Measurements from ENCODE around the gene ZNRF4.

ZNRF4 gene

GRCh38 chr19:5434351-5434917 is 20.8 kb upstream of the ZNRF4 start:
- no peaks in the 10 kb centered on the region for H3K36me3 ChIP-seq (ENCODE audit: insufficient read depth, low read length)
- no peak overlapping the region for H3K4me3 ChIP-seq (ENCODE audit: low read length, poor library complexity, severe bottlenecking)
- no peaks in the 10 kb centered on the region for H3K79me2 ChIP-seq (ENCODE audit: insufficient read depth, low read length)
- no peaks in the 10 kb centered on the region for H3K9me2 ChIP-seq (replicated peaks; ENCODE audit: low read depth, low read length)
- no peak overlapping the region for H2AFZ ChIP-seq (ENCODE audit: low read length)
- H3F3A ChIP-seq (ENCODE audit: low read depth), result no peaks in the 10 kb centered on the region
- no peaks in the 10 kb centered on the region for H3K9me3 ChIP-seq (ENCODE audit: insufficient read depth, low read depth, low read length)
- no peaks in the 10 kb centered on the region for H3K4me1 ChIP-seq (ENCODE audit: insufficient read depth, low read length, poor library complexity, severe bottlenecking)
- no peaks in the 10 kb centered on the region for H3K27me3 ChIP-seq (ENCODE audit: insufficient read depth, low read length, poor library complexity, severe bottlenecking)
- H3K9ac ChIP-seq (ENCODE audit: low read depth, low read length, poor library complexity, severe bottlenecking), result no peak overlapping the region
- H3K4me2 ChIP-seq (ENCODE audit: low read depth, low read length, poor library complexity, severe bottlenecking), result no peak overlapping the region
- TF ChIP-seq CTCF (conservative IDR thresholded peaks at IDR 0.05; ENCODE audit: low read length) (no peak), EZH2phosphoT487 (IDR thresholded peaks at IDR 0.05; ENCODE audit: borderline replicate concordance) (no peak)
- no peaks in the 10 kb centered on the region for H4K20me1 ChIP-seq (ENCODE audit: insufficient read depth, low read length, poor library complexity, severe bottlenecking)

GRCh38 chr19:5434970-5435641 is 20.1 kb upstream of the ZNRF4 start:
- Histone ChIP-seq H3K4me3 (ENCODE audit: low read length, poor library complexity, severe bottlenecking) (no peak overlapping the region), H2AFZ (ENCODE audit: low read length) (no peak overlapping the region), H3K36me3 (ENCODE audit: insufficient read depth, low read length) (no peaks in the 10 kb centered on the region), H3K4me2 (ENCODE audit: low read depth, low read length, poor library complexity, severe bottlenecking) (no peak overlapping the region), H3K9me2 (replicated peaks; ENCODE audit: low read depth, low read length) (no peaks in the 10 kb centered on the region), H3K79me2 (ENCODE audit: insufficient read depth, low read length) (no peaks in the 10 kb centered on the region), H3K9me3 (ENCODE audit: insufficient read depth, low read depth, low read length) (no peaks in the 10 kb centered on the region), H3K4me1 (ENCODE audit: insufficient read depth, low read length, poor library complexity, severe bottlenecking) (no peaks in the 10 kb centered on the region), H3K9ac (ENCODE audit: low read depth, low read length, poor library complexity, severe bottlenecking) (no peak overlapping the region), H3K27me3 (ENCODE audit: insufficient read depth, low read length, poor library complexity, severe bottlenecking) (no peaks in the 10 kb centered on the region), H3F3A (ENCODE audit: low read depth) (no peaks in the 10 kb centered on the region), H4K20me1 (ENCODE audit: insufficient read depth, low read length, poor library complexity, severe bottlenecking) (no peaks in the 10 kb centered on the region)
- TF ChIP-seq CTCF (conservative IDR thresholded peaks at IDR 0.05; ENCODE audit: low read length) (no peak), EZH2phosphoT487 (IDR thresholded peaks at IDR 0.05; ENCODE audit: borderline replicate concordance) (no peak)

- Histone ChIP-seq H4K20me1 (ENCODE audit: insufficient read depth, low read length, poor library complexity, severe bottlenecking) (no peaks in the 10 kb centered on the region), H2AFZ (ENCODE audit: low read length) (no peak overlapping the region), H3K4me2 (ENCODE audit: low read depth, low read length, poor library complexity, severe bottlenecking) (no peak overlapping the region), H3K36me3 (ENCODE audit: insufficient read depth, low read length) (no peaks in the 10 kb centered on the region), H3K4me1 (ENCODE audit: insufficient read depth, low read length, poor library complexity, severe bottlenecking) (no peaks in the 10 kb centered on the region), H3K27me3 (ENCODE audit: insufficient read depth, low read length, poor library complexity, severe bottlenecking) (no peaks in the 10 kb centered on the region), H3K9me2 (replicated peaks; ENCODE audit: low read depth, low read length) (no peaks in the 10 kb centered on the region), H3K9me3 (ENCODE audit: insufficient read depth, low read depth, low read length) (no peaks in the 10 kb centered on the region), H3K4me3 (ENCODE audit: low read length, poor library complexity, severe bottlenecking) (no peak overlapping the region), H3K79me2 (ENCODE audit: insufficient read depth, low read length) (no peaks in the 10 kb centered on the region), H3F3A (ENCODE audit: low read depth) (no peaks in the 10 kb centered on the region), H3K9ac (ENCODE audit: low read depth, low read length, poor library complexity, severe bottlenecking) (no peak overlapping the region)
- TF ChIP-seq EZH2phosphoT487 (IDR thresholded peaks at IDR 0.05; ENCODE audit: borderline replicate concordance), result no peak
- no peak for TF ChIP-seq CTCF (conservative IDR thresholded peaks at IDR 0.05; ENCODE audit: low read length)
Observed at GRCh38 chr19:5435642-5436017, 19.6 kb upstream of the ZNRF4 start.
